Sigmoid colon (tissue), 7 donors: ENCODE measurements around the gene TRIB2. TPM values are rescaled to one million over a fixed set of nuclear protein-coding genes. Genes with fewer than 3 reads are reported as not detected.

ENCODE experiments used
- DNase-seq: peaks from one replicate; pipeline ENCODE4 v3.0.0-alpha.2; 2019
- H3K27ac ChIP-seq, 4 donors: fragments of 200-600 bp; sonication (generic); one replicate each; pipeline ENCODE4 v1.5.1; 2016 to 2019; ENCODE audit warnings: mild to moderate bottlenecking in 1 of 4
- H3K27me3 ChIP-seq, 3 donors: fragments of 200-600 bp; sonication (generic); one replicate each; pipeline ENCODE4 v1.5.1; 2019; ENCODE audit warnings: mild to moderate bottlenecking in 1 of 3
- H3K36me3 ChIP-seq, 4 donors: fragments of 200-600 bp; sonication (generic); one replicate each; pipeline ENCODE4 v1.5.1; 2016 to 2019
- H3K4me1 ChIP-seq, 4 donors: fragments of 200-600 bp; sonication (generic); one replicate each; pipeline ENCODE4 v1.5.1; 2017 to 2019
- H3K4me3 ChIP-seq, 4 donors: fragments of 200-600 bp; sonication (generic); one replicate each; pipeline ENCODE4 v1.5.1; 2017 to 2019; ENCODE audit warnings: mild to moderate bottlenecking in 2 of 4, moderate library complexity in 1 of 4
- H3K9me3 ChIP-seq, 4 donors: fragments of 200-600 bp in 3 of 4; sonication (generic) in 3 of 4; one replicate each; pipeline versions ENCODE4 v1.5.1 to v1.6.1; 2013 to 2019
- EP300 ChIP-seq, 4 donors: sonication (generic); formaldehyde crosslinking; IDR thresholded peaks; one replicate each; pipeline ENCODE4 v1.6.1; 2017; ENCODE audit warnings: antibody characterized with exemption in 4 of 4
- POLR2A ChIP-seq, 2 donors: fragments of 450-650 bp; IDR thresholded peaks; one replicate each; pipeline ENCODE4 v1.6.1; 2016; ENCODE audit warnings: antibody characterized with exemption in 2 of 2, mild to moderate bottlenecking in 2 of 2, moderate library complexity in 2 of 2
- POLR2AphosphoS5 ChIP-seq, 4 donors: sonication (generic); formaldehyde crosslinking; IDR thresholded peaks; one replicate each; pipeline ENCODE4 v1.6.1; 2017; ENCODE audit warnings: antibody characterized with exemption in 4 of 4
- WGBS, 2 donors: extraction: QIAGEN DNeasy Blood & Tissue Kit; methylation state at CpG; one replicate each; pipeline ENCODE4 v1.1.7; 2013; 5-methylcytosine and 5-hydroxymethylcytosine counted together
- intact Hi-C: fragments of 100-400 bp; cut with DNase I; formaldehyde crosslinking; loops from one replicate; pipeline ENCODE4 v1.15.1; 2023
- polyA plus RNA-seq, 3 donors: library from polyadenylated mRNA; stranded (reverse); fragments of 200-250 nt; gene quantifications; one replicate each; pipeline ENCODE4 v1.2.3, GENCODE V29; 2013
- total RNA-seq, 4 donors: library from RNA; depleted of rRNA; stranded (reverse); fragments of >200 nt; gene quantifications; one replicate each; pipeline ENCODE4 v1.1.0, GENCODE V29; 2016
- TF ChIP-seq, protein P1 (sequence below), 4 experiments: fragments of 450-650 bp in 3 of 4; fragments of 200-600 bp in 1 of 4; IDR thresholded peaks; one replicate each; pipeline ENCODE4 v1.5.1; 2016 to 2019; ENCODE audit warnings: antibody characterized with exemption in 4 of 4, mild to moderate bottlenecking in 3 of 4, moderate library complexity in 2 of 4
- donor health status: healthy with polysubstance abuse.
- donor health status: Bipolar disorder and iron deficiency.
- donor health status: healthy.

Gene TRIB2
- total and polyA plus RNA-seq, 7 donors, result 1.4 to 56.2 (median 34.2) TPM

DNA sequence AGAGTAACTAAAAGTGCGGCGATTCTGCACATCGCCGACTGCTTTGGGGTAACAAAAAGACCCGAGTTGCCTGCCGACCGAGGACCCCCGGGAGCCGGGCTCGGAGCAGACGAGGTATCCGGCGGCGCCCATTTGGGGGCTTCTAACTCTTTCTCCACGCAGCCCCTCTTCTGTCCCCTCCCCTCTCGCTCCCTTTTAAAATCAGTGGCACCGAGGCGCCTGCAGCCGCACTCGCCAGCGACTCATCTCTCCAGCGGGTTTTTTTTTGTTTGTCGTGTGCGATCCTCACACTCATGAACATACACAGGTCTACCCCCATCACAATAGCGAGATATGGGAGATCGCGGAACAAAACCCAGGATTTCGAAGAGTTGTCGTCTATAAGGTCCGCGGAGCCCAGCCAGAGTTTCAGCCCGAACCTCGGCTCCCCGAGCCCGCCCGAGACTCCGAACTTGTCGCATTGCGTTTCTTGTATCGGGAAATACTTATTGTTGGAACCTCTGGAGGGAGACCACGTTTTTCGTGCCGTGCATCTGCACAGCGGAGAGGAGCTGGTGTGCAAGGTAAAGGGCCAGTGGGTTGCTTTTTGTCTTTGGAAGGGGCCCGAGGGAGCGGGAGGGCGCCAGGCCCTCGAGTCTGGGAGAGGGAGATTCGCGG is 1.4 kb downstream of the TRIB2 start:
- TF ChIP-seq POLR2AphosphoS5 (IDR thresholded peaks at IDR 0.05) (peak in 2 of 4 donors; percentile 36 to 46), POLR2A (IDR thresholded peaks at IDR 0.05) (no peak)
- Histone ChIP-seq H3K4me3 (peak overlapping the region; percentile 68 to 92 (median 78)), H3K36me3 (no peaks in the 10 kb centered on the region), H3K27ac (peak overlapping the region; percentile 91 to 95 (median 93)), H3K9me3 (no peaks in the 10 kb centered on the region), H3K4me1 (peaks cover 0 to 67% (median 52%) of the 10 kb centered on the region in 4 donors), H3K27me3 (no peaks in the 10 kb centered on the region)
- DNase-seq, result peak; percentile 75
- intact Hi-C loops, result loop anchor here (5.0 to 10.0 kb wide), 8 partner anchors 199 to 973 kb away; partner anchors contain the start of gene LPIN1
- 1% methylated on average over 50 of the region's 50 CpGs for WGBS, 2 donors

DNA sequence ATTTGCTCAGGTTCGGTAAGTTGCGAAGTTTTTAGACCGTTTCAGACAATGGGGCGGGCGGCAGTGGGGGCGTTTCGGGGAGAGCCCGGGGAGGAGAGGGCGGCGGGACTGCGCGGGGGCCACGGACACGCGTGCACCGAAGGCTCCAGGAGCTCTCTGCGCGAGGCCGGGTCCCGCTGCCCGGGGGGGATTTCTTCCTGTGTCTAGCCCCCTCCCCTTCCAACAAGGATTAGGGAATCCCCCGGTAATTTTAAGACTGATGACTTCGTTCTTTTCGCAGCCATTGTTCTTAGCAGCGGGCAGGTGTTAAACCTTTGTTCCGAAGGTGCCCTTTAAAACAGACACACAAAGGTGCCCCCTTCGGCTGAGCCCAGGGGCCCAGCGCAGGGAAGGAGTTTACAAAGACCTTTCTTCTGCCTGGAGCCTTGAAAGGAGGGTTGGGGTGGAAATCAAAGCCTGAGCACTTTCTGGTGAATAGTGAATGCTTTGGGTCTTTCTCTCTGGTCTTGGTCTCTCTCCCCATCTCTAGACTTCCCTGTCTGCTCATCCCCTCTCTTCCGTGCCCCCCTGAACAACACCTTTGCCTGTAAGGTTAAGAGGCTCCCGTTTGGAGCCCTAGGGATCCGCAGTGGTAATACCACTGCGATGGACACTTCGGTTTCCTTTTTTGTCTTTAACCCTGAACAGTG is 2.1 kb downstream of the TRIB2 start:
- Histone ChIP-seq H3K27ac (peak overlapping the region; percentile 91 to 95 (median 93)), H3K4me1 (peaks cover 0 to 67% (median 55%) of the 10 kb centered on the region in 4 donors), H3K27me3 (no peaks in the 10 kb centered on the region), H3K4me3 (peak overlapping the region; percentile 68 to 92 (median 78)), H3K36me3 (peaks cover 0 to 5% (median 2%) of the 10 kb centered on the region in 4 donors), H3K9me3 (no peaks in the 10 kb centered on the region)
- 4 to 15% methylated on average over 33 of the region's 33 CpGs for WGBS, 2 donors
- DNase-seq, result no peak
- TF ChIP-seq, protein P1, sequence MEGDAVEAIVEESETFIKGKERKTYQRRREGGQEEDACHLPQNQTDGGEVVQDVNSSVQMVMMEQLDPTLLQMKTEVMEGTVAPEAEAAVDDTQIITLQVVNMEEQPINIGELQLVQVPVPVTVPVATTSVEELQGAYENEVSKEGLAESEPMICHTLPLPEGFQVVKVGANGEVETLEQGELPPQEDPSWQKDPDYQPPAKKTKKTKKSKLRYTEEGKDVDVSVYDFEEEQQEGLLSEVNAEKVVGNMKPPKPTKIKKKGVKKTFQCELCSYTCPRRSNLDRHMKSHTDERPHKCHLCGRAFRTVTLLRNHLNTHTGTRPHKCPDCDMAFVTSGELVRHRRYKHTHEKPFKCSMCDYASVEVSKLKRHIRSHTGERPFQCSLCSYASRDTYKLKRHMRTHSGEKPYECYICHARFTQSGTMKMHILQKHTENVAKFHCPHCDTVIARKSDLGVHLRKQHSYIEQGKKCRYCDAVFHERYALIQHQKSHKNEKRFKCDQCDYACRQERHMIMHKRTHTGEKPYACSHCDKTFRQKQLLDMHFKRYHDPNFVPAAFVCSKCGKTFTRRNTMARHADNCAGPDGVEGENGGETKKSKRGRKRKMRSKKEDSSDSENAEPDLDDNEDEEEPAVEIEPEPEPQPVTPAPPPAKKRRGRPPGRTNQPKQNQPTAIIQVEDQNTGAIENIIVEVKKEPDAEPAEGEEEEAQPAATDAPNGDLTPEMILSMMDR (IDR thresholded peaks at IDR 0.05), result peak in 3 of 4 experiments; percentile 10 to 46 (median 22)
- TF ChIP-seq POLR2AphosphoS5 (IDR thresholded peaks at IDR 0.05), result no peak
- intact Hi-C loops, result loop anchor here (5.0 to 10.0 kb wide), 8 partner anchors 198 to 974 kb away; partner anchors contain the start of gene LPIN1

DNA sequence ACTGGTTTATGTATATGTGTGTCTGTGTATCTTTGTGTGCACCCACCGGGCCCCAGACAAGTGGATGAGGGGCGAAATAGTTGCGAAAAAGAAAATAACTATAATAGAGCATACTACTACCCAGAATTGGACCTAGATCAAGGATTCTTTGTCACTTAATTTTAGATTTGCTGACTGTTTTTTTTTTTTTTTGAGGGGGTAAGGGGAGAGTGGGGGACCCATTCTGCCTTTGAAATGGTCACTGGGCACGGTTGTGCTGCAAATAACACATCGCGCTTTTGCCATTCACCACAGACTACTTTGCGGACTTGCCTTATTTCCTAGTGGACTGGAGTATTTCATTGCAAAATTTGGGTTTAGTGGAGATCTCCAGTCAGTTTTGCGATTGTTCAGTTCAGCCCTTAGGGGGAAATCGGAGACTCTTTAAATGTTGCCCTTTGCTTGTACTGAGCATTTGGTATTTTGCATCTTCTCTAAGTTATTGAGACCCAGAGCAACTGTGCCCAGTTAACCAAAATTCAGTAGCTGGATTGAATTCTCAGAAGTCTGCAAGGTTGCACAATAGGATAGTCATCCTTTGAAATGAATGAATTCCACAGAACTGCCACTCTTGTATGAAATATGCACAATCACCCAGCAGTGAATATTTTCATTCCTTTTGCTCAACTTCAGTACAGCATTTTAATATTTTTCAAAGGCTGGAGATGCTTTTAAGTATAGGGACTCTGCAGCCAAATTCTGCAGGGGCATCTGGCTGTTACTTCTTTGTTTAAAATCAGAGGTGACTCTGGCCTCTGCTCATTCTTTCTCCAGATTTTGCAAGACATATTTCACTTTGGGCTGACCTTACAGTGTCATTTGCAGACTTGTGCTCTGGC is 2.9 kb downstream of the TRIB2 start:
- TF ChIP-seq POLR2AphosphoS5 (IDR thresholded peaks at IDR 0.05), result peak in 2 of 4 donors; percentile 19 to 34
- TF ChIP-seq, protein P1 (IDR thresholded peaks at IDR 0.05), result no peak
- no peak for TF ChIP-seq POLR2A (IDR thresholded peaks at IDR 0.05)
- Histone ChIP-seq H3K9me3 (no peaks in the 10 kb centered on the region), H3K4me3 (peak overlapping the region; percentile 68 to 92 (median 78)), H3K36me3 (peaks cover 0 to 13% (median 2%) of the 10 kb centered on the region in 4 donors), H3K27me3 (no peaks in the 10 kb centered on the region), H3K27ac (peak overlapping the region; percentile 91 to 95 (median 93)), H3K4me1 (peaks cover 0 to 67% (median 52%) of the 10 kb centered on the region in 4 donors)
- WGBS, 2 donors, result 47 to 66% methylated on average over 9 of the region's 9 CpGs
- no peak for DNase-seq
- intact Hi-C loops, result loop anchor here (5.0 to 10.0 kb wide), 8 partner anchors 198 to 975 kb away; partner anchors contain the start of gene LPIN1

DNA sequence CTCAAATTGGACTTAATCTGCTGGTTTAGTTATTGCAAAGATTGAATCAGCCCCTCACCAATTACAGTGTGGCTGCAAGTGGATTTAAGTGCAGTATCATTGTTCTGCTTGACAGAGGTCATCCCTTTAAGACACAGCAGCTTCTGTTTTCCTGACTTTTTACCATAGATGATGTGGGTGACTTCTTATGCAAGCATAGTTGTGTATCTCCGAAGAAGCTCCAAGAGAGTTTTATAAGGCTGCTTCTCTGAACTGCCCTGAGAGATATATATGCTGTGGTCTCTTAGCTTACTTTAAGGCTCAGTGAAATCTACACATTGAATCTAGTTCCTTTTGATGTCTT is 3.5 kb downstream of the TRIB2 start:
- intact Hi-C loops, result no loop called here
- TF ChIP-seq, protein P1 (IDR thresholded peaks at IDR 0.05), result no peak
- TF ChIP-seq EP300 (IDR thresholded peaks at IDR 0.05) (no peak), POLR2A (IDR thresholded peaks at IDR 0.05) (no peak), POLR2AphosphoS5 (IDR thresholded peaks at IDR 0.05) (no peak)
- peaks cover 0 to 65% (median 51%) of the 10 kb centered on the region in 4 donors for H3K4me1 ChIP-seq
- H3K4me3 ChIP-seq, result peak overlapping the region; percentile 68 to 92 (median 78)
- 33 to 55% methylated on average over 1 of the region's 1 CpG for WGBS, 2 donors
- peak overlapping the region; percentile 91 to 95 (median 93) for H3K27ac ChIP-seq
- peaks cover 0 to 19% (median 2%) of the 10 kb centered on the region in 4 donors for H3K36me3 ChIP-seq
- DNase-seq, result no peak
- H3K9me3 ChIP-seq, result no peaks in the 10 kb centered on the region
- no peaks in the 10 kb centered on the region for H3K27me3 ChIP-seq
